Esophagus squamous epithelium (tissue), 5 donors: ENCODE data around the gene ZNF44. TPM values are rescaled to one million over a fixed set of nuclear protein-coding genes. Genes with fewer than 3 reads are reported as not detected.

Source experiments
- DNase-seq: peaks from one replicate; lab custom pipeline; 2025; lab: John Stamatoyannopoulos, UW
- H3K27ac ChIP-seq, 4 donors: fragments of 200-600 bp; sonication (generic); one replicate each; pipeline ENCODE4 v1.5.1; 2016 to 2019; ENCODE audit warnings: mild to moderate bottlenecking in 1 of 4
- H3K27me3 ChIP-seq, 4 donors: fragments of 200-600 bp; sonication (generic); 1 replicate in 3 of 4; 2 replicates in 1 of 4; pipeline versions ENCODE4 v1.5.1 to v1.6.0; 2017 to 2021; ENCODE audit warnings: antibody characterized with exemption in 1 of 4
- H3K36me3 ChIP-seq, 3 donors: fragments of 200-600 bp; sonication (generic); one replicate each; pipeline ENCODE4 v1.5.1; 2016 to 2019
- H3K4me1 ChIP-seq, 3 donors: fragments of 200-600 bp; sonication (generic); one replicate each; pipeline ENCODE4 v1.5.1; 2017 to 2019
- H3K4me3 ChIP-seq, 4 donors: fragments of 200-600 bp; sonication (generic); 1 replicate in 3 of 4; 2 replicates in 1 of 4; pipeline ENCODE4 v1.5.1; 2016 to 2019; ENCODE audit warnings: mild to moderate bottlenecking in 2 of 4, moderate library complexity in 1 of 4
- H3K9me3 ChIP-seq, 3 donors: fragments of 200-600 bp; sonication (generic); one replicate each; pipeline ENCODE4 v1.5.1; 2016 to 2019
- POLR2A ChIP-seq, 4 donors: fragments of 450-650 bp; IDR thresholded peaks; one replicate each; pipeline ENCODE4 v1.6.1; 2017; ENCODE audit warnings: antibody characterized with exemption in 4 of 4, mild to moderate bottlenecking in 4 of 4, moderate library complexity in 3 of 4
- WGBS, 2 donors: methylation state at CpG; one replicate each; pipeline ENCODE4 v1.1.5; 2018; 5-methylcytosine and 5-hydroxymethylcytosine counted together
- intact Hi-C: fragments of 100-400 bp; cut with DNase I; formaldehyde crosslinking; loops from one replicate; pipeline ENCODE4 v1.15.0; 2022
- total RNA-seq, 4 donors: library from RNA; depleted of rRNA; stranded (reverse); fragments of >200 nt; gene quantifications; one replicate each; pipeline ENCODE4 v1.1.0, GENCODE V29; 2016
- TF ChIP-seq, protein P1 (sequence below), 6 experiments: fragments of 450-650 bp in 4 of 6; fragments of 200-600 bp in 2 of 6; sonication (generic) in 2 of 6; IDR thresholded peaks; one replicate each; pipeline ENCODE4 v1.5.1; 2016 to 2019; ENCODE audit warnings: antibody characterized with exemption in 6 of 6, mild to moderate bottlenecking in 4 of 6, moderate library complexity in 4 of 6
- donor health status: DM: yes; HTN: yes; CAD: no.

ZNF44 gene
- total RNA-seq, 4 donors from 2014 or later = 5.9 to 11.6 (median 6.7) TPM

DNA sequence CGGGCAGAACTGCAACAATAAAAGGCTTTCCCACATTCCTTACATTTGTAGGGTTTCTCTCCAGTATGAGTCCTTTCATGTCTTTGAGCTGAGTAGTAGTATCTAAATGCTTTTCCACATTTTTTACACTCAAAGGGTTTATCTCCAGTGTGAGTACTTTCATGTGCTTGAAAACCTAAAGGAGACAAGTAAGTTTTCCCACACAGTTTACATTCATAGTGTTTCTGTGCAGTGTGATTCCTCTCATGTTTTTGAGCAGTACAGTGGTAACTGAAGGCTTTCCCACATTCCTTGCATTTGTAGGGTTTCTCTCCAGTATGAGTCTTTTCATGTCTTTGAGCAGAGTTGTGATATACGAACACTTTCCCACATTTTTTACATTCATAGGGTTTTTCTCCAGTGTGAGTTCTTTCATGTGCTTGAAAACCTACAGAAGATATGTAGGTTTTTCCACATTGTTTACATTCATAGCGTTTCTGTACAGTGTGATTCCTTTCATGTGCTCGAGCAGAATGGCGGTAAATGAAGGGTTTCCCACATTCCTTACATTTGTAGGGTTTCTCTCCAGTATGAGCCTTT is 47.0 kb downstream of the ZNF44 start:
- Histone ChIP-seq H3K36me3 (peaks cover 0 to 69% (median 3%) of the 10 kb centered on the region in 3 donors), H3K9me3 (peaks cover 6 to 91% (median 55%) of the 10 kb centered on the region in 3 donors), H3K4me1 (no peaks in the 10 kb centered on the region), H3K27ac (no peak overlapping the region), H3K27me3 (no peaks in the 10 kb centered on the region), H3K4me3 (no peak overlapping the region)
- no peak for DNase-seq
- TF ChIP-seq POLR2A (IDR thresholded peaks at IDR 0.05) = no peak
- TF ChIP-seq, protein P1, sequence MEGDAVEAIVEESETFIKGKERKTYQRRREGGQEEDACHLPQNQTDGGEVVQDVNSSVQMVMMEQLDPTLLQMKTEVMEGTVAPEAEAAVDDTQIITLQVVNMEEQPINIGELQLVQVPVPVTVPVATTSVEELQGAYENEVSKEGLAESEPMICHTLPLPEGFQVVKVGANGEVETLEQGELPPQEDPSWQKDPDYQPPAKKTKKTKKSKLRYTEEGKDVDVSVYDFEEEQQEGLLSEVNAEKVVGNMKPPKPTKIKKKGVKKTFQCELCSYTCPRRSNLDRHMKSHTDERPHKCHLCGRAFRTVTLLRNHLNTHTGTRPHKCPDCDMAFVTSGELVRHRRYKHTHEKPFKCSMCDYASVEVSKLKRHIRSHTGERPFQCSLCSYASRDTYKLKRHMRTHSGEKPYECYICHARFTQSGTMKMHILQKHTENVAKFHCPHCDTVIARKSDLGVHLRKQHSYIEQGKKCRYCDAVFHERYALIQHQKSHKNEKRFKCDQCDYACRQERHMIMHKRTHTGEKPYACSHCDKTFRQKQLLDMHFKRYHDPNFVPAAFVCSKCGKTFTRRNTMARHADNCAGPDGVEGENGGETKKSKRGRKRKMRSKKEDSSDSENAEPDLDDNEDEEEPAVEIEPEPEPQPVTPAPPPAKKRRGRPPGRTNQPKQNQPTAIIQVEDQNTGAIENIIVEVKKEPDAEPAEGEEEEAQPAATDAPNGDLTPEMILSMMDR (IDR thresholded peaks at IDR 0.05) = no peak
- 89 to 98% methylated on average over 5 of the region's 5 CpGs for WGBS, 2 donors
- intact Hi-C loops = no loop called here

DNA sequence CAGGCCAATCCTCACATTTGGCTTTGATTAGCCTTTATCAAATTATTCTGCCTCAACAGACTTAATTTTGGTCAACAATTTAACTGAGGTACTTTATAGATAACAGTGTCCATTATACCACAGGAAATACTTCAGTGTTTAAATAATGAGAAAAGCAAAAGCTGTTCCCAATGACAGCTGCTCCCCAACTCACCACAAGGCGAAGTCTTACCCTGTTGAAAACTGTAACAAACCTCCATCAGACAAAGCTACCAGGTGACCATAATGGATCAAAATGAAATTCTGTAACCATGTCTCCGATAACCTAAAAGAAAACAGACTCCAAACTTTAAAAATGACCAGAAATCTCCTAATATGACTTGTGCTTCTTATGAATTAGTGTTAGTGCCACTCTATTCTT is 50.3 kb downstream of the ZNF44 start:
- H3K36me3 ChIP-seq = peaks cover 0 to 70% (median 3%) of the 10 kb centered on the region in 3 donors
- H3K27ac ChIP-seq = no peak overlapping the region
- intact Hi-C loops = no loop called here
- no peaks in the 10 kb centered on the region for H3K4me1 ChIP-seq
- no peak for DNase-seq
- peaks cover 6 to 73% (median 38%) of the 10 kb centered on the region in 3 donors for H3K9me3 ChIP-seq
- WGBS, 2 donors = 89 to 96% methylated on average over 2 of the region's 2 CpGs
- no peak overlapping the region for H3K4me3 ChIP-seq
- no peaks in the 10 kb centered on the region for H3K27me3 ChIP-seq
- no peak for TF ChIP-seq POLR2A (IDR thresholded peaks at IDR 0.05)
- TF ChIP-seq, protein P1 (IDR thresholded peaks at IDR 0.05) = peak in 1 of 6 experiments; percentile 28

DNA sequence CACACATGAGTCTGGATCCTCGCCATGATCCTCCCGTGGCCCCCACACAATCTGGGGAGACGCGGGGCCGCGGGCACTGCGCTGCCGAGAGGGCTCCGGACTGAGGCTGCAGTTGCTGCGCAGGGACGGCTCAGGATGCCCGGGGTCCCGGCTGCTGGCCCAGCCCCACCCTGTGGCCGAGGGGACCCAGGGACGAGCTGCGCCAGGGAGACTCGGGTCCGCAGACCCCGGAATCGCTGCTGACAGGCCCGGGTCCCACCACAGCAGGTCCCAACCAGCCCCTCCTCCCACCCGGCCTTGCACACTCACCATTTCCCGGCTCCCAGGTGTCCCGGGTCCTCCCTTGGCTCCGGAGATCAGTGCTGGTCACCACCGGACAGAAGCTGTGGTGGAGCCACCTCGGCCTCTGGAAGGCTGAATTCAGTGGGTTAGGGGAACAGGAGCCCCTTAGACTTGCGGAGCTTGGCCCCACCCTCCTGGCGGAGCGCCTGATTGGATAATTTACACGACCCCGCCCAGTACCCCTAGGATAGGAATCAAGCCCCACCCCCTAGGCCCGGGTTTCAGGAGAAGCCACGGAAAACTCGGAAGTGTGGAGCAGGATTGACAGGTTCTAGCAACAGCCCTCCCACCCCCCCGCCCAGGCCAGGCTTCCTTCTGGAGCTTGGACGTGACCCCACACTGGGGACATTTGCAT is 57.4 kb downstream of the ZNF44 start:
- no peak for DNase-seq

DNA sequence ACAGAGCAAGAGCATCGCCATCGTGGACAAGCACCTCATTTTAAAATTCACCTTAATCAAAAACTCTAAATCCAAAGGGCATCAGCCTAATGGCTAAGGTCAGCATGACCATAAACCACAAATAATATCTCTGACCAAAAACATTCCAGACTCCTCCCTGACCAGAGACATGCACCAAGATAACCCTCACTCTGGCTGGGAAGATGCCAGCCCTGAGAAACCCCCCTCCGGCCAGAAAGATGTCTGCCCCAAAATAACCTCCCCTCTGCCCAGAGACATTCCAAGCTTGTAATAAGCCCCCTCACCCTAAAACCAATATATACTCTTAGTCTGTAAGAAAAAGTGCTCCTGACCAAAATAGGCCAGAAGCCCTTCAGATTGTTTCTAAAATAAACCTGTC is 61.7 kb downstream of the ZNF44 start:
- WGBS, 2 donors = 68 to 93% methylated on average over 3 of the region's 3 CpGs

More for the DNA sequence above, 57.4 kb downstream of the ZNF44 start:
- WGBS, 2 donors = 99 to 100% methylated on average over 1 to 14 of the region's 37 CpGs
- Histone ChIP-seq H3K9me3 (peaks cover 0 to 45% (median 4%) of the 10 kb centered on the region in 3 donors), H3K4me1 (no peaks in the 10 kb centered on the region), H3K36me3 (peaks cover 0 to 48% (median 0%) of the 10 kb centered on the region in 3 donors), H3K4me3 (no peak overlapping the region), H3K27me3 (no peaks in the 10 kb centered on the region), H3K27ac (no peak overlapping the region)
- intact Hi-C loops = no loop called here
- TF ChIP-seq, protein P1 (IDR thresholded peaks at IDR 0.05) = no peak
- no peak for TF ChIP-seq POLR2A (IDR thresholded peaks at IDR 0.05)

More for the DNA sequence above, 61.7 kb downstream of the ZNF44 start:
- Histone ChIP-seq H3K27me3 (no peaks in the 10 kb centered on the region), H3K4me3 (no peak overlapping the region), H3K36me3 (peaks cover 0 to 53% (median 0%) of the 10 kb centered on the region in 3 donors), H3K4me1 (no peaks in the 10 kb centered on the region), H3K27ac (no peak overlapping the region), H3K9me3 (peaks cover 0 to 46% (median 3%) of the 10 kb centered on the region in 3 donors)
- TF ChIP-seq, protein P1 (IDR thresholded peaks at IDR 0.05) = no peak
- no peak for TF ChIP-seq POLR2A (IDR thresholded peaks at IDR 0.05)
- DNase-seq = no peak
- intact Hi-C loops = no loop called here
